Measurements from ENCODE around the gene ARID1B. TPM values are rescaled to one million over a fixed set of nuclear protein-coding genes. Genes with fewer than 3 reads are reported as not detected.

The ARID1B gene
- total RNA-seq, 1 donor from 2014 or later = 155 TPM

GRCh38 chr6:156848533-156848932, 71.4 kb downstream of the ARID1B start:
- no peaks in the 10 kb centered on the region for H3K9me3 Mint-ChIP-seq
- TF ChIP-seq, protein P1, sequence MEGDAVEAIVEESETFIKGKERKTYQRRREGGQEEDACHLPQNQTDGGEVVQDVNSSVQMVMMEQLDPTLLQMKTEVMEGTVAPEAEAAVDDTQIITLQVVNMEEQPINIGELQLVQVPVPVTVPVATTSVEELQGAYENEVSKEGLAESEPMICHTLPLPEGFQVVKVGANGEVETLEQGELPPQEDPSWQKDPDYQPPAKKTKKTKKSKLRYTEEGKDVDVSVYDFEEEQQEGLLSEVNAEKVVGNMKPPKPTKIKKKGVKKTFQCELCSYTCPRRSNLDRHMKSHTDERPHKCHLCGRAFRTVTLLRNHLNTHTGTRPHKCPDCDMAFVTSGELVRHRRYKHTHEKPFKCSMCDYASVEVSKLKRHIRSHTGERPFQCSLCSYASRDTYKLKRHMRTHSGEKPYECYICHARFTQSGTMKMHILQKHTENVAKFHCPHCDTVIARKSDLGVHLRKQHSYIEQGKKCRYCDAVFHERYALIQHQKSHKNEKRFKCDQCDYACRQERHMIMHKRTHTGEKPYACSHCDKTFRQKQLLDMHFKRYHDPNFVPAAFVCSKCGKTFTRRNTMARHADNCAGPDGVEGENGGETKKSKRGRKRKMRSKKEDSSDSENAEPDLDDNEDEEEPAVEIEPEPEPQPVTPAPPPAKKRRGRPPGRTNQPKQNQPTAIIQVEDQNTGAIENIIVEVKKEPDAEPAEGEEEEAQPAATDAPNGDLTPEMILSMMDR (IDR thresholded peaks at IDR 0.05; ENCODE audit: unreplicated experiment) = no peak
- peaks cover 5% of the 10 kb centered on the region for H3K36me3 Mint-ChIP-seq
- peak overlapping the region; percentile 24 for H3K4me3 Mint-ChIP-seq
- no peaks in the 10 kb centered on the region for H3K27me3 Mint-ChIP-seq (ENCODE audit: low read depth)
- peaks cover 76% of the 10 kb centered on the region for H3K4me1 Mint-ChIP-seq
- peak overlapping the region; percentile 87 for H3K27ac Mint-ChIP-seq
- peak; percentile 48 to 63 for DNase-seq (ENCODE audit: low spot score in 2 of 2, unreplicated experiment in 2 of 2)

DNA sequence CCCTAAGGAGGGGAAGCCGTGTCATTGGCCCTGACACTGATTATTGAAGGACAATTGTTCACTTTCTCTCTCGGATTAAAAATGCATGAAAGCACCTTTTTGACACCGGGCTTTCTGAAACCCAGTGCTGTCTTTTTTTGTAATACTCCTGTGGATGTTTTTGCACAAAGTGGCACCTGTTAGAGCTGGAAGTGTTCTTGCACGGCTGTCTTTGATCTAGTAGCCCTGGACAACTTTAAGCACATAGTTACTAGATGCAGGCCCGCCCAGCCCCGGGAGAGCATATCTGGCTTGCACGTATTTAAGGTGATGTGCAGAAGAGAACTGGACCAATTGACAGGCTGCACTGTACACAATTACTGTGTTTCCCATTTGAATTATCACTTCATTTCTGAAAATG, 72.6 kb downstream of the ARID1B start:
- Mint-ChIP-seq H3K27me3 (ENCODE audit: low read depth) (no peaks in the 10 kb centered on the region), H3K9me3 (no peaks in the 10 kb centered on the region), H3K27ac (peak overlapping the region; percentile 26), H3K4me1 (peaks cover 70% of the 10 kb centered on the region), H3K36me3 (peaks cover 5% of the 10 kb centered on the region), H3K4me3 (no peak overlapping the region)
- TF ChIP-seq, protein P1 (IDR thresholded peaks at IDR 0.05; ENCODE audit: unreplicated experiment) = no peak
- no peak for DNase-seq (ENCODE audit: low spot score in 2 of 2, unreplicated experiment in 2 of 2)

GRCh38 chr6:156850353-156850752, 73.2 kb downstream of the ARID1B start:
- Mint-ChIP-seq H3K27ac (no peak overlapping the region), H3K4me3 (no peak overlapping the region), H3K9me3 (no peaks in the 10 kb centered on the region), H3K36me3 (peaks cover 5% of the 10 kb centered on the region), H3K27me3 (ENCODE audit: low read depth) (no peaks in the 10 kb centered on the region), H3K4me1 (peaks cover 67% of the 10 kb centered on the region)
- TF ChIP-seq, protein P1 (IDR thresholded peaks at IDR 0.05; ENCODE audit: unreplicated experiment) = no peak
- no peak for DNase-seq (ENCODE audit: low spot score in 2 of 2, unreplicated experiment in 2 of 2)

DNA sequence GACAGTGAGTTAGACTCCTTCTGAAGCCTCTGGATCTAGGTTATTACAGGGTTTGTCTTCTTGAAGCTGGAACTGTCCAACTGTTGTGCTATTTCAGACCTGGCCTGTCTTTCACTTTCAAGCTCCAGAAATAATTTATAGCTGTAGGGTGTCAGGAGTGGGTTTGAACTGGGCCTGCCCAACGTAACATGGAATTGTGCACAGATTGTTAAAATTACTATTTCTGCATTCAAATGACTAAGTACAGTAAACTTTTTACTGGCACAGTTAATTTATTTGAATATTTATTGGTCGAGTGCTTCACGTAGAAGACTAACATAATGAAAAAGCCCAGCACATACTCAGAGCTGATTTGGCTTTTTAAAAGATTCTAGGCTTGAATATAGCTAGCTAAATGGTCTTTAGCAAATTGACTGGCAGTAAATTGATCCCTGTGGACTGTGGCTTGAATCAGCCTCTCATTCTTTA, 74.3 kb downstream of the ARID1B start:
- no peak for DNase-seq (ENCODE audit: low spot score in 2 of 2, unreplicated experiment in 2 of 2)
- Mint-ChIP-seq H3K36me3 (no peaks in the 10 kb centered on the region), H3K4me3 (no peak overlapping the region), H3K27me3 (ENCODE audit: low read depth) (no peaks in the 10 kb centered on the region), H3K9me3 (no peaks in the 10 kb centered on the region), H3K27ac (no peak overlapping the region), H3K4me1 (peaks cover 62% of the 10 kb centered on the region)
- TF ChIP-seq, protein P1 (IDR thresholded peaks at IDR 0.05; ENCODE audit: unreplicated experiment) = no peak

DNA sequence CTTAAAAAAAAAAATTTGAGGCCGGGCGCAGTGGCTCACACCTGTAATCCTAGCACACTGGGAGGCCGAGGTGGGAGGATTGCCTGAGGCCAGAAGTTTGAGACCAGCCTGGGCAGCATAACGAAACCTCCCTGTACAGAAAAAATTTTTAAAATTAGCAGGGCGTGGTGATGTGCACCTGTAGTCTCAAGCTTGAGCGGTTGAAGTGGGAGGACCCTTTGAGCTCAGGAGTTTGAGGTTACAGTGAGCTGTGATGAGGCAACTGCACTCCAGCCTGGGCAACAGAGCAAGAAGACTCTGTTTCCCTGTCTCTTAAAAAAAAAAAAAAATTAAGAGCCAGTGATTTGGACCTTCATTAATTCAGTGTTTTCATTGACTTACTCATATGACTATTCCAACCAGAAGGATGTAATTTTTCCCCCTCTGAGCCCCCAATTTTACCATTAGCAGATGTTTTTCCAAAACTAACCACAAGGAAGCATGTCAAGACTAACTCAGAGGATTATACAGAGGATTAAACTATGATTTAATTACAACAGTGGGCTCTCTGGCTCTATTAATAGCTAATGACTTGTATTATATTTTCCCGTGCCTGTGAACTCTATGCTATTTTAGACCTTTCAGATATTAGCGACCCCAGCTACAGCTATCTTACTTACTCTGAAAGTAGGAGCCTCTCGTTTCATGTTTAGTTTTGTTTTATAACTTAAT, 75.1 kb downstream of the ARID1B start:
- Mint-ChIP-seq H3K27me3 (ENCODE audit: low read depth) (no peaks in the 10 kb centered on the region), H3K36me3 (no peaks in the 10 kb centered on the region), H3K4me3 (no peak overlapping the region), H3K4me1 (peaks cover 55% of the 10 kb centered on the region), H3K9me3 (no peaks in the 10 kb centered on the region), H3K27ac (no peak overlapping the region)
- TF ChIP-seq, protein P1 (IDR thresholded peaks at IDR 0.05; ENCODE audit: unreplicated experiment) = no peak
- no peak for DNase-seq (ENCODE audit: low spot score in 2 of 2, unreplicated experiment in 2 of 2)
